Epidermal melanocyte (primary cell): ENCODE results near the gene PALB2.

Source experiments
- DNase-seq: peaks from one replicate; pipeline ENCODE4 v3.0.0; 2011; ENCODE audit warnings: low spot score; ENCODE audit not compliant: insufficient read length

Gene PALB2

GRCh38 chr16:23556881-23557778 is 84.0 kb downstream of the PALB2 start, which contains the start of the genes EARS2 and UBFD1:
Gene EARS2 (minus strand): TSS chr16:23557350. CDS start chr16:23557343, 7 bp downstream.
Gene UBFD1 (plus strand): TSS chr16:23557727. CDS start chr16:23557743, 16 bp downstream.
- peak; percentile 89 for DNase-seq

- no peak for DNase-seq
Observed at GRCh38 chr16:23554536-23554935, 86.6 kb downstream of the PALB2 start.
